NCI-H1092 (cell line): Measurements from ENCODE around the gene IRF2.

ENCODE experiments used
- DNase-seq: peaks from one replicate; lab custom pipeline; 2025; lab: John Stamatoyannopoulos, UW

The IRF2 gene

DNA sequence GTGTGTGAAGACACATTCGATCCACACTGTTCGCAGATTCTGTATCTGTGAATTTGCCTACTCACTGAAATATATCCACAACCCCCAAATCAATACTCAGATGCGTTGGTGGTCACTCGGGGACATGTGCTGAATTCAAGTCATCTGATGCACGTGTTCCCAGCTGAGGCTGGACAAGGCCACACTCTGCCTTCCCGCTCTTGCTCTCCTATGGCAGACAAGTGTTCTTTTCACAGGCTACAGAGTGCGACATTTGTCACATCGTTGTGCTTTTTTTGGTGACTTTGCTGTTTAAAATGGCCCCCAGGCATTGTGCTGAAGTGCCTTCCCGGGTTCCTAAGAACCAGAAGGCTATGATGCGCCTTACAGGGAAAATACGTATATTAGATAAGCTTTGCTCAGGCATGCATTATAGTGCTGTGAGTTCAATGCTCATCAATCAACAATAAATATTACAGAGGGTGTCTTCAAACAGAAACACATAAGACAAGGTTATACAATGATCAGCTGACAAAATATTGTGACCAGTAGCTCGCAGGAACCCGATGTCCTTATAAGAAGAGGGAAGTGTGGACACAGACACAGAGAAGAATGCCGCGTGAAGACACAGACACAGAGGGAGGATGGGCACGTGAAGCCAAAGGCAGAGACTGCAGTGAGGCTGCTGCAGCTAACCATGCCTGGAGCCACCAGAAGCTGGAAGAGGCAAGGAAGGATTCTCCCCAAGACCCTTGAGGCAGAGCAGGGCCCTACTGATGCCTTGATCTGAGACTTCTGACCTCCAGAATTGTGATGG lies 42.0 kb downstream of the IRF2 start:
- no peak for DNase-seq

DNA sequence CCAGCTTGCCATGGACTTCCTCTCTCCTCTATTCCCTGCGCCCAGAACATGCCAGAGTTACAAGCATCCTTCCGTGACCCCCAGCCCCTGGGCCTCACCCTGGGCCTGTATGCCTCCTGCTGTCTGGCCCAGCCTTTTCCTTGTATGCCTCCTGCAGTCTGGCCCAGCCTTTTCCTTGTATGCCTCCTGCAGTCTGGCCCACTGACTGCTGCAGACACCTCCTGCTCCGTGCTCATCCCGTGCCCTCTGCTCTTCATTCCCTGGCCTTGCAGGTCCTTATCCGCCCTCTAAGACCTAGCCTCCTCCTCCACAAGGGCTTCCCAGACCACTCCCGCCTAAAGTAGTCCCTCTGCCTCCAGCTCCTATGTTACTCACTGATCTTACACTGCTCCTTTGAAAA lies 44.2 kb downstream of the IRF2 start:
- no peak for DNase-seq

DNA sequence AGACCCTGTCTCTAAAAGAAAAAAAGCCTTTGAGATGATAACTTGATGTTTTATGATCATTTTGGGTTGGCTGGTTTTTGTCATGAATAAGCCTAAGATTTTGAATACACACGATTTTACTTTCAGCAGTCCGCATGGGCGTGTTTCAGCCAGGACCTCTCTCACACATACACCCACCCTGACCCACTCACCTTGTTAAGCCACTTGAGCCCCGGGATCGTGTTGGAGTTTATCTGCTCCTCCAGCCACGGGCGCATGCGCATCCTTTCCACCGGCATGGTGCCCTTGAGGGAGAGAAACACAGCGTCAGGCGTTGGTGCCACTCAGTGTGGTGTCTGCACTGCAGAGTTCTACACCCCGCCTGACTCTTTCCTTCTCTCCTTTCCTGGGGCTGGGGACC lies 45.6 kb downstream of the IRF2 start:
- DNase-seq, result no peak

DNA sequence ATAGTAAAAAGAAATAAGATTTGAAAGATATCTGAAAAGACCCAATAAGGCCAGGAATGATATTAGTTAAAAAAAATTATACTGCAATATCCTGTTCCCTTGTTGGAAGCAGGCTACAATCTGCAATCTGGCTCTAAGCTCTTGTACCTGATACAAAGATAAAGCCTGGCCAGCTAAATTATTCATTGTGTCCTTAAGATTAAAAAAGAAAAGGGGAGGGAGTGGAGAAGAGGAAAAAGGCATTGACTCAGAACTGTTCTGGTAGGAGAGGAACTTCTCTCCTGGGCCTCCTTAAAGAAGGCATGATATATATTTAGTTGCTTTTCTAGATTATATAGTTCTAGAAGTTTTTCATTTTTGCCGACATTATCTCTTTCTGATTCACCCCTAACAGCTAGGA lies 46.7 kb downstream of the IRF2 start:
- no peak for DNase-seq

DNA sequence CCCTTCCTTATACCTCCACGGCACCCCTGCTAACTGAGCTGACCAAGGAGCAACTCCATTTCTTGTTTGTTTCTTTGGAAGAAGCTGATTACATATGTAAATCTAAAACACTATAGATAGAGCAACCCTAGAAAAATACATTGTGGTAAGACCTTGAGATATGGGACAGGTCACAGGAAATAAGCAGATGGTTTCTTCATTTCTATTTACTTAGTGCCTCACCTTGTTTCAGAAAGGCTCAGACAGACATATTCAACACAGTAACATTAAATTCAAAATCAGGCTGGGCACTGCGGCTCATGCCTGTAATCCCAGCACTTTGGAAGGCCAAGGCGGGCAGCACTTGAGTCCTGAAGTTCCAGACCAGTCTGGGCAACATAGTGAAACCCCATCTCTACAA lies 47.3 kb downstream of the IRF2 start:
- no peak for DNase-seq

- no peak for DNase-seq
Measured at GRCh38 chr4:184424993-184425758, 49.2 kb downstream of the IRF2 start.

GRCh38 chr4:184424279-184424678 lies 50.1 kb downstream of the IRF2 start:
- DNase-seq, result no peak

DNA sequence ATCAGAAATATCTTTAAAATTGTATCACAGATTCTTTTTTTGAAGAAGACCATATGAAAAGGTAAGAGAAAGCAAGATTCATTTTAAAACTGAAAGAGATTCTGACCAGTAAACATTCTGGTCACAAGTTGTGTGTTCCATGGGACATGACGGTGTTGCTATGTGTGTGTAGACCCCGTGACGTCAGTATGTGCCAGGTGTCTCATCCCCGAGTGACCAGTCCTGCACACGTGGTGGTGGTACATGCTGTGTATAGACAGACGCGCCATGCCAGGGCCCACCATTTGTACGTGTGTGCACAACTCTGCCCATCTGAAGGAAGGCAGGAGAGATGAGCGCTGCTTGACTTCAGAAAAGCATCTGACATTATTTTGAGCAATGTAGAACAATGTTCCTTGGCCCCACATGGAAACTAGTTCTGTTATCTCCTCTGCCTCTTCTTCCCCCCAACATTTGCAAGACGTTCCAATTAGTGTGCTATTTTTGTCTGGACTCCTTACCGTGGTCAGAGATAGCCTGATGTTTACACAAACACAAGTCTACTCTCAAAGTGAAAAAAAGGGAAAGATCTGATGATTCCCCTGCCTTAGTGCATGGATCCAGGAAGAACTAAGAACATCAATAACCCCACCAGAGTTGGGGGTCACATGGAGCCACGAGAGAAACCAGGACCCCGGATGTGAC lies 51.2 kb downstream of the IRF2 start:
- DNase-seq, result no peak

- DNase-seq, result no peak
Measured at GRCh38 chr4:184422378-184422777, 52.0 kb downstream of the IRF2 start.

DNA sequence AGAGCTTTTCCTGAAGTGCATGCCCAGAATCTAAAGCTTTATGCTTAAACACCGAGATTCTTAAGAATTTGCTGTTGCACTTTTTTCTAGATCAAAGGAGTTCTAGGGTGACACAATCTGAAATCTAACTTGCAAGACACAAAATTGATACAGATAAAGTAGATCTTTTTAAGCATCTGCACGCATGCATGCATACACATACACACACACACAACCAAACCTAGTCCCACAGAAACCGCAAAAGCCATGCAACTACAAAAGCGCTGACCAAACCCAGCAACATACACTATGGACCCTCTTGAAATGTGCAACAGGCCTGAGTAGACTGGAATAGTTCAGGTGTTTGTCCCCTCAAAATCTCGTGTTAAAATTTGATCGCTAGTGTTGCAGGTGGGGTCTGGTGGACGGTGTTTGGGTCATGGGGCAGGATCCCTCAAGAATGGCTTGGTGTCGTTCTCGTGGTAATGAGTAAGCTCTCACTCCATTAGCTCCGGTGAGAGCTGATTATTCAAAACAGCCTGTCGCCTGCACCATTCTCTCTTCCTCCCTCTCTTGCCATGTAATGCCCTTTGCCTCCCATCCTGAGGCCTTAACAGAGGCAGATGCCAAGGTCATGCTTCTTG lies 52.7 kb downstream of the IRF2 start:
- no peak for DNase-seq

GRCh38 chr4:184420881-184421416 lies 53.4 kb downstream of the IRF2 start:
- no peak for DNase-seq

GRCh38 chr4:184420402-184420801 lies 53.9 kb downstream of the IRF2 start:
- DNase-seq, result no peak

DNA sequence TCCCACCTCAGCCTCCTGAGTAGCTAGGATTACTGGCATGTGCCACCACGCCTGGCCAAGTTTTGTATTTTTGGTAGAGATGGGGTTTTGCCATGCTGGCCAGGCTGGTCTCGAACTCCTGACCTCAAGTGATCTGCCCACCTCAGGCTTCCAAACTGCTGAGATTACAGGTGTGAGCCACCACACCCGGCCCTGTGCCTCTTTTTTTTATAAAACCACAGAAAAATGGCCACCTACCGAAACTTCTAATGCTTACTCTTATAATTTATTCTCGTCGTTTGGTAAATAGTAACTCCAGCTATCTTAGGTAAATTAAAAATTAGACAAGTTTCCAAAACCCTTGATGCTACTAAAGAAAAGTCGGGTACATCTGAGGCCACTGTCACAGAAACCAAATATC lies 54.4 kb downstream of the IRF2 start:
- DNase-seq, result no peak

DNA sequence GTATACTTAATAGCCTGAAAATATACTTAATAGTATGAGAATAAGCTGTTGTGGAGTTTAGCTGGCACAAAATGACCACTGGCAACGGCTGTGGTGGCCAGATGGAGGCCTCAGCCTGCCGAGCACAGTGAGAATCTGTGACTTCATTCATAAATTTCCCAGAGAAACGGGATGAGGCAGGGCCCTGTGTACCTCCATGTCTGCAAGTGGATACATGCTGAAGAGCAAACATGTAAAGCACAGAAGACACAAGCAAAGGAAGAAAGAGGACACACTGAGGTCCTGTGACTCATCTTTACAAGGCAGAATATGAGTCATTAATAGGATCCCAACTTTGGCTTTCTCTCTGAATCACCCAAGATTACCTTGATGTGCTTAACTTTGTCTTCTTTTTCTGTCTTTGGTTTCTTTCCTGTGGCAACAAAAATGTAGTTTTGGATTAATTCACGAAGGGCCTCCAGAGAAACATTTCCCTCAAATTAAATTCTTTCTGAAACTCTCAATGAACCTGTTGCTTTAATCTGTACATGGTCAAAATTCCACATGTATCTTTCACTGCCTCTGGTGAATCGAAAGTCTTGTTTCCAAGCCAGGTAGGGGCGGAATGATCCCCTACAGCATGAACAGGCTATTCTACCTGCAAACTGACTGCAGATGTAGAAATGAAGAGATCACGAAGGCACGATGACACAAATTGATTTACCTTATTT lies 56.4 kb downstream of the IRF2 start:
- DNase-seq, result no peak

- DNase-seq, result no peak
Measured at GRCh38 chr4:184416913-184417734, 57.2 kb downstream of the IRF2 start.

DNA sequence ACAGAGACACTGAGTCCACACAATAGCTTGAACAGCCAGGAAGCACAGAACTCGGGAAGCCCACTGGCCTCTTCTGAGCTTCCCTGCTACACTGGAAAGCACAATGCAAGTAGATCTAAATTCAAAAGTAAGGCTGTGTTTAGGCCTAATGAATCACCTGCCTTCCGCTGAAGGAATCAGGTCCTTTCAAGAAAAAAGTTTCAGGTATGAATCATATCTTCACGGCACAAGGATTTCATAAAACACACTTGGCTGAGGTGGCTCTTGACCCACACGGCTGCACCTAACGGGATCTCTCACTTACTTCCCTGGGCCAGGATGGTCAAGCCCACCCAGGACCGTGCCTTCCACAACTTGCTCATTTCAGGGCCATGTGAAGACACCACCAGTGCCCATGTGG lies 59.3 kb downstream of the IRF2 start:
- no peak for DNase-seq

DNA sequence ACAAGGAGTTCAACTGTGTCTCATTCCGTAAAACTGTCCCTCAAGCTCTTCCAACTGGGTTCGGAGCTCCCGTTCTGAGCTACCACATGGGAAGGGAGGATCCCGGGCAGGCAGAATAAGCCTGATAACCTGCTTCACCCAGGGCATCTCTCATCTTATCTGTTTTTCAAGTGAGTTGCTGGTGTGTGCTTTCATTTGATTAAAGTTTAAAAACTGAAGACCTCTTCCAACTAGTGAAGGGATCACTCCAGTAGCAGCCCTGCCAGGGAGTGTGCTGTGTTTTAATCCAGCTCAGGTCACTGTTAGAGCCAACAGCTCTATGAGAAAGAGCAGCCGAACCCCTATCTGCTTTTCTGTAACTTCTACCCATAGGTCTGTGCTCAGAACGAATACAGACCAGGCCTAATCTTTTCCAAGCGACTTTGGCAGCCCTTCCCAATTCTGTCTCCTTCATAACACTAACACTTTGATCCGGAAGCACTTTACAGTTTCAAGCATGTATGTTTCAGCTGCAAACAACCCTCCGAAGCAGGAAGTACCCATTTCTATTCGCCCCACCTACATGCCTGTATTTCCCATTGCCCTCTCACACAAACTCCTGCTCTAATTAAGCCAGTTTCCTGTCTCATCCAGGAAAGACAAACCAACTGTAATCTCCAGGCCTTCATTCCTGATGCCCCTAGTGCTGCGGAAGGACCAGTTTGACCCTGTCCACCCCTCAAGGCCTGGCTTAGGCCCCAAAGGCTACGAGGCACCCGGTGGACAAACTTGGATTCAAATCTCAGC lies 60.9 kb downstream of the IRF2 start:
- no peak for DNase-seq

DNA sequence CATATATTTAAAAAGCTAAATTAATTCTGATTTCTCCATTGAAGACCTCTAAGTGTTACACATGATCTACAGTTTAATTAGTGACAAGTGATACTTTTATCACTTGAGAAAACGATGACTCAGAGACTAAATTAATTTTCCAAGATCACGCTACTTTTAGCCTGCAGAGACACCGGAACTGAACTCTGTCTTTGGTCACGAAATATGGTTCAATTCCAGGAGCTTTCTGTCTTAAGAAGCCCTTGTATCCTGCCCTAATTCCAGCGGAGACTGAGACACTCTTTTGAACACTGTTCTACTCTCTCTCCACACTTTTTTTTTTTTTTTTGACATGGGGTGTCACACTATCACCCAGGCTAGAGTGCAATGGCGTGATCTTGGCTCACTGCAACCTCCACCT lies 63.6 kb downstream of the IRF2 start:
- DNase-seq, result no peak

GRCh38 chr4:184409911-184410692 lies 64.2 kb downstream of the IRF2 start:
- DNase-seq, result no peak
